AG04450 (cell line): ENCODE measurements around the gene TTK. TPM values are rescaled to one million over a fixed set of nuclear protein-coding genes. Genes with fewer than 3 reads are reported as not detected.

Experiments
- CTCF ChIA-PET: fragments of 300-600, 350-600 bp; formaldehyde crosslinking; extraction: SDS; loops from one replicate; lab custom pipeline; 2022; ENCODE audit warnings: antibody characterized with exemption, inconsistent platforms; lab: Charles Lee
- POLR2A ChIA-PET: fragments of 350-600 bp; formaldehyde crosslinking; extraction: SDS; loops from one replicate; lab custom pipeline; 2021; ENCODE audit warnings: antibody characterized with exemption, inconsistent platforms; lab: Yijun Ruan, JAX
- DNase-seq: peaks from one replicate; pipeline ENCODE4 v3.0.0-alpha.2; 2011; ENCODE audit warnings: low read depth, low spot score
- H3K27ac ChIP-seq: one replicate; pipeline ENCODE4 v1.5.1; 2012; ENCODE audit warnings: low read depth, low read length, control low read depth
- H3K27me3 ChIP-seq: one replicate; pipeline ENCODE4 v1.6.0; 2012; ENCODE audit warnings: low read length; ENCODE audit not compliant: control insufficient read depth, insufficient read depth
- H3K4me3 ChIP-seq: 2 replicates; pipeline ENCODE4 v1.5.1; 2011; ENCODE audit warnings: mild to moderate bottlenecking, low read depth, low read length, control low read depth
- H3K9me3 ChIP-seq: 2 replicates; pipeline ENCODE4 v1.5.1; 2012; ENCODE audit warnings: low read length; ENCODE audit not compliant: control insufficient read depth, insufficient read depth
- CTCF ChIP-seq: IDR thresholded peaks from 2 replicates; pipeline ENCODE4 v1.5.1; 2011; ENCODE audit warnings: low read depth, low read length, control low read depth, inconsistent platforms
- polyA minus RNA-seq: library from RNA; depleted of rRNA, polyadenylated mRNA; stranded (reverse); fragments of >200 nt; gene quantifications from 2 replicates; pipeline ENCODE4 v1.2.3, GENCODE V29; 2011; rRNA and poly(A)+ RNA removed
- polyA plus RNA-seq: library from polyadenylated mRNA; depleted of rRNA; stranded (reverse); fragments of >200 nt; gene quantifications from 2 replicates; pipeline ENCODE4 v1.2.3, GENCODE V29; 2011; rRNA removed

Gene TTK
- polyA plus RNA-seq (5.1 and 8.0 TPM in 2 replicates), polyA minus RNA-seq (2.4 and 6.3 TPM in 2 replicates)

DNA sequence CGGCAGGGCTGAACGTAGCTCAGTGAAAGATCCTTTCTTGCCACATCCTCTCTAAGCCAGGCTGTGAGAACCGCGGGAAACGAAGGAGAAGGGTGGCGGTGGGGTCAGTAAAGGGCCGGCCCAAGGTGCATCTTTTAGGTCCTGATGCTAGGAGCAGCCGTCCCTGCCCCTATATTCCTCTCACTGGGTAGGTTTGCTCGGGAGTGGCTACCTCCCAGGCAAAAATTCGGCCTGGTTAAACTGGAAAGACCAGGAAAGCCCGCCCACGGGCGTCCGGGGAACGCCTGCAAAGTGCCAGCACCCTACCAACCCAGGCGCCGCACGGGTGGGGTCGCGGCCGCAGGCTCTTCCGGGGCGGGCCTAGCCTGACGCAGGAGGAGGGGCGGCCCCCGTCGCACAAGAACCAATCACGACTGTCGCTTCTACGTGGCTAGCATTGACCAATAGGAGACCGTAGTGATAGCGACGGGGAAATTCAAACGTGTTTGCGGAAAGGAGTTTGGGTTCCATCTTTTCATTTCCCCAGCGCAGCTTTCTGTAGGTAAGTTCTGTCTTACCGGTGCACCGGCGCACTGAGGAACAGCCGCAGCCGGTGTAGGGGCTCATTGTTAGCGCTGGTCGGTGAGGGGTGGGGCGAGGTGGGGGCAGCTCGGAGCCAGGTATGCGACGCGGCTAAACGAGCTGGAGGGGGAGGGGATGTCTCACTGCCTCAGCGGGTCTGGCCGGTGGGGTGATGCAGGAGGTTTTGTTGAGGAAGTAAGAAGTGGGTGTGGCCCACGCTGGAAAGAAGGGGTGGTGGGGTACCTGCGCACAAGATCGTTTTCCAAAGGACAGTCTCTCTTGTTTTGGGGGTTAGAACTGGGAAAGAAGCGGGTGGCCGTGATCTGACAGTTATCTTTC lies at the start of gene TTK:
TTK (plus strand) TSS at position 477 of the 900 bp plus-strand sequence. CDS start 1,195 bp downstream, outside the sequence.
- Histone ChIP-seq H3K27me3 (no peaks in the 10 kb centered on the region), H3K4me3 (peak within 1 kb of the TSS; percentile 80), H3K27ac (peak within 1 kb of the TSS; percentile 85), H3K9me3 (no peaks in the 10 kb centered on the region)
- no peak for TF ChIP-seq CTCF
- DNase-seq = peak; percentile 86
- ChIA-PET POLR2A (no interaction called here), CTCF (interaction anchor here (1.4 to 1.5 kb wide), 2 partner anchors 55 to 136 kb away, joined by 5 to 14 read pairs; no protein-coding TSS in a partner anchor)

GRCh38 chr6:79954849-79955248 lies 49.6 kb upstream of the TTK start:
- H3K27ac ChIP-seq = no peak overlapping the region
- no peaks in the 10 kb centered on the region for H3K9me3 ChIP-seq
- ChIA-PET CTCF (no interaction called here), POLR2A (interaction anchor here (0.7 kb wide), 1 partner anchor 10 kb away, joined by 3 read pairs; no protein-coding TSS in a partner anchor)
- no peak overlapping the region for H3K4me3 ChIP-seq
- no peak for TF ChIP-seq CTCF
- no peak for DNase-seq
- peaks cover 4% of the 10 kb centered on the region for H3K27me3 ChIP-seq

DNA sequence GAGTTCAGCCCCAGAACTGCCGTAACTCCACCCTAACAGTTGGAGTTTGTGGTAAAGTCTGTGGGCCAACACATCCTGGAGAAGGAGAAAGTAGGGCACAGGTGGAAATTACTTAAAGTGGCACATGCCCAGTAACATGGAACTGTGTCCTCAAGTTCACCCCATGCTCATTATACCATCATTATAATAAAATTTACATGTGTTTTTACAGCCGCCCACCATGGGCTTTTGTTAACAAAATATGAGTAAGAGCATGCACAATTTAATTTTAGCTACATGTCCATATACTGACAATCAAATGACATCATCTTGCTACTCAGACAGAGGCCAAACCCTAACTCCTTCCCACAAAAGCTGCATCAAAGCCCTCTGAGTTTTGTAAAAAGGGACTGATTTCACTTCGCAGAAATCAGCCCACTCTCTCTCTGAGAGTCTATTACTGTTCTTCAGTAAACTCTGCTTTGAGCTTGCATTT lies 39.8 kb upstream of the TTK start:
- no peak overlapping the region for H3K4me3 ChIP-seq
- no peak for DNase-seq
- no peak for TF ChIP-seq CTCF
- no peaks in the 10 kb centered on the region for H3K9me3 ChIP-seq
- ChIA-PET POLR2A (no interaction called here), CTCF (interaction anchor here (2.3 kb wide), 1 partner anchor 15 kb away, joined by 8 read pairs; no protein-coding TSS in a partner anchor)
- H3K27ac ChIP-seq = no peak overlapping the region
- H3K27me3 ChIP-seq = no peaks in the 10 kb centered on the region

GRCh38 chr6:79967178-79967577 lies 37.3 kb upstream of the TTK start:
- DNase-seq = no peak
- Histone ChIP-seq H3K27me3 (no peaks in the 10 kb centered on the region), H3K9me3 (no peaks in the 10 kb centered on the region), H3K27ac (no peak overlapping the region), H3K4me3 (no peak overlapping the region)
- CTCF ChIA-PET = no interaction called here
- POLR2A ChIA-PET = no interaction called here
- TF ChIP-seq CTCF = no peak

- no peak for TF ChIP-seq CTCF
- ChIA-PET POLR2A (no interaction called here), CTCF (no interaction called here)
- H3K9me3 ChIP-seq = no peaks in the 10 kb centered on the region
- H3K4me3 ChIP-seq = no peak overlapping the region
- H3K27me3 ChIP-seq = no peaks in the 10 kb centered on the region
- H3K27ac ChIP-seq = no peak overlapping the region
- no peak for DNase-seq
These were observed 34.7 kb upstream of the TTK start for GRCh38 chr6:79969784-79970183.
